Neural progenitor cell (in vitro differentiated cells): Measurements from ENCODE around the gene SYDE2. TPM values are rescaled to one million over a fixed set of nuclear protein-coding genes. Genes with fewer than 3 reads are reported as not detected.
"Not testable (repeated sequence)": the region's sequence is repeated elsewhere in the genome, so short reads cannot be mapped to it uniquely, and the experiment has no call there.

Experiments
- DNase-seq: peaks from one replicate; pipeline ENCODE4 v3.0.0-alpha.2; 2016; ENCODE audit warnings: low spot score
- H2AFZ ChIP-seq: fragments of 200-600 bp; sonication (generic); replicated peaks from 2 replicates; pipeline ENCODE4 v1.6.1; 2016; ENCODE audit warnings: antibody characterized with exemption
- H3F3A ChIP-seq: fragments of 200-600 bp; sonication (generic); 2 replicates; pipeline ENCODE4 v1.6.1; 2016; ENCODE audit warnings: antibody characterized with exemption, low read depth
- H3K27ac ChIP-seq: fragments of 200-600 bp; sonication (generic); 2 replicates; pipeline ENCODE4 v1.5.1; 2016; ENCODE audit warnings: mild to moderate bottlenecking
- H3K27me3 ChIP-seq: fragments of 200-600 bp; sonication (generic); 2 replicates; pipeline ENCODE4 v1.6.1; 2016; ENCODE audit warnings: mild to moderate bottlenecking, moderate library complexity
- H3K36me3 ChIP-seq: fragments of 200-600 bp; sonication (generic); 2 replicates; pipeline ENCODE4 v1.5.1; 2016
- H3K4me1 ChIP-seq: fragments of 200-600 bp; sonication (generic); 2 replicates; pipeline ENCODE4 v1.6.1; 2016; ENCODE audit warnings: mixed run types
- H3K4me2 ChIP-seq: fragments of 200-600 bp; sonication (generic); 2 replicates; pipeline ENCODE4 v1.6.1; 2016
- H3K4me3 ChIP-seq: fragments of 200-600 bp; sonication (generic); 2 replicates; pipeline ENCODE4 v1.5.1; 2016
- H3K79me2 ChIP-seq: fragments of 200-600 bp; sonication (generic); 2 replicates; pipeline ENCODE4 v1.6.1; 2016; ENCODE audit warnings: low read depth
- H3K9ac ChIP-seq: fragments of 200-600 bp; sonication (generic); 2 replicates; pipeline ENCODE4 v1.6.1; 2016
- H3K9me3 ChIP-seq: fragments of 200-600 bp; sonication (generic); 2 replicates; pipeline ENCODE4 v1.5.1; 2016; ENCODE audit warnings: low read depth
- H4K20me1 ChIP-seq: fragments of 200-600 bp; sonication (generic); 2 replicates; pipeline ENCODE4 v1.6.1; 2016; ENCODE audit warnings: low read depth
- H3K27ac Mint-ChIP-seq: 3 replicates; pipeline ENCODE4 v1.8.0; 2021; ENCODE audit warnings: mixed read lengths
- H3K27me3 Mint-ChIP-seq: 2 replicates; pipeline ENCODE4 v1.8.0; 2022; ENCODE audit warnings: low read depth, mild to moderate bottlenecking, inconsistent platforms, moderate library complexity, mixed read lengths; ENCODE audit not compliant: insufficient read depth
- H3K36me3 Mint-ChIP-seq: 3 replicates; pipeline ENCODE4 v1.8.0; 2021; ENCODE audit warnings: mixed read lengths
- H3K4me1 Mint-ChIP-seq: 3 replicates; pipeline ENCODE4 v1.8.0; 2021; ENCODE audit warnings: mixed read lengths
- H3K4me3 Mint-ChIP-seq: 3 replicates; pipeline ENCODE4 v1.8.0; 2021; ENCODE audit warnings: mild to moderate bottlenecking, moderate library complexity, mixed read lengths
- H3K9me3 Mint-ChIP-seq: 3 replicates; pipeline ENCODE4 v1.8.0; 2020; ENCODE audit warnings: mixed read lengths
- EZH2 ChIP-seq: fragments of 200-600 bp; sonication (generic); IDR thresholded peaks from 2 replicates; pipeline ENCODE4 v1.6.1; 2017; ENCODE audit warnings: antibody characterized with exemption, mild to moderate bottlenecking, moderate library complexity
- EZH2phosphoT487 ChIP-seq: fragments of 200-600 bp; sonication (generic); IDR thresholded peaks from 2 replicates; pipeline ENCODE4 v1.6.1; 2017; ENCODE audit warnings: antibody characterized with exemption
- total RNA-seq: library from RNA; depleted of rRNA; stranded (reverse); fragments of >200 nt; gene quantifications from 2 replicates; pipeline ENCODE4 v1.2.3, GENCODE V29; 2015; ENCODE audit warnings: low replicate concordance
- TF ChIP-seq, protein P1 (sequence below): fragments of 200-600 bp; sonication (generic); IDR thresholded peaks from 2 replicates; pipeline ENCODE4 v1.5.1; 2017; ENCODE audit warnings: antibody characterized with exemption, mild to moderate bottlenecking

SYDE2 gene
- total RNA-seq, 1 donor from 2014 or later, result 12.0 TPM

DNA sequence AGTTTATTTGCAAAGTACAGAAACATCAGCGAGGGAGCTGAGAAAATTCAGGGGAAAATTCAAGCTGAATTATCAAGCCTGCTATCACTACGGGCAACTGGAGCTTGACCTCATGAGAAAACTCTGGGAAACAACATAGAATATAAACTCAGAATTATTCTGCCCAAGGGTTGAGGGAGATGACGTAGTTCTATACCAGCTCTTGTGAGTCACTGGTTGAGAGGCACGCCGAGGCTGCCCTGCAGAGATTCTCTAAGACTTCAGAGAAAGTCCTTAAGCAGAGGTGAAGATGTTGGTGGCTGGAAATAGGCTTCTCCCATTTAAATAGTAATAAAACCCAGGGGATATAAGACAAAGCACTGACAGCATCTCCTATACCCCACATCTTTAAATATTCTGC is 12.3 kb downstream of the SYDE2 start:
- no peak overlapping the region for H2AFZ ChIP-seq
- H3K4me2 ChIP-seq, result no peak overlapping the region
- Mint-ChIP-seq H3K36me3 (peaks cover 12% of the 10 kb centered on the region), H3K27ac (no peak overlapping the region), H3K4me3 (no peak overlapping the region), H3K4me1 (no peaks in the 10 kb centered on the region), H3K9me3 (peaks cover 5% of the 10 kb centered on the region), H3K27me3 (no peaks in the 10 kb centered on the region)
- no peak overlapping the region for H3K9ac ChIP-seq
- H3K79me2 ChIP-seq, result peaks cover 31% of the 10 kb centered on the region
- H3K36me3 ChIP-seq, result no peaks in the 10 kb centered on the region
- H3K9me3 ChIP-seq, result no peaks in the 10 kb centered on the region
- TF ChIP-seq EZH2 (no peak), EZH2phosphoT487 (no peak)
- TF ChIP-seq, protein P1, sequence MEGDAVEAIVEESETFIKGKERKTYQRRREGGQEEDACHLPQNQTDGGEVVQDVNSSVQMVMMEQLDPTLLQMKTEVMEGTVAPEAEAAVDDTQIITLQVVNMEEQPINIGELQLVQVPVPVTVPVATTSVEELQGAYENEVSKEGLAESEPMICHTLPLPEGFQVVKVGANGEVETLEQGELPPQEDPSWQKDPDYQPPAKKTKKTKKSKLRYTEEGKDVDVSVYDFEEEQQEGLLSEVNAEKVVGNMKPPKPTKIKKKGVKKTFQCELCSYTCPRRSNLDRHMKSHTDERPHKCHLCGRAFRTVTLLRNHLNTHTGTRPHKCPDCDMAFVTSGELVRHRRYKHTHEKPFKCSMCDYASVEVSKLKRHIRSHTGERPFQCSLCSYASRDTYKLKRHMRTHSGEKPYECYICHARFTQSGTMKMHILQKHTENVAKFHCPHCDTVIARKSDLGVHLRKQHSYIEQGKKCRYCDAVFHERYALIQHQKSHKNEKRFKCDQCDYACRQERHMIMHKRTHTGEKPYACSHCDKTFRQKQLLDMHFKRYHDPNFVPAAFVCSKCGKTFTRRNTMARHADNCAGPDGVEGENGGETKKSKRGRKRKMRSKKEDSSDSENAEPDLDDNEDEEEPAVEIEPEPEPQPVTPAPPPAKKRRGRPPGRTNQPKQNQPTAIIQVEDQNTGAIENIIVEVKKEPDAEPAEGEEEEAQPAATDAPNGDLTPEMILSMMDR, result no peak
- no peaks in the 10 kb centered on the region for H3K27me3 ChIP-seq
- no peaks in the 10 kb centered on the region for H3K4me1 ChIP-seq
- no peak overlapping the region for H3K4me3 ChIP-seq
- H3F3A ChIP-seq, result no peaks in the 10 kb centered on the region
- H3K27ac ChIP-seq, result no peak overlapping the region
- H4K20me1 ChIP-seq, result no peaks in the 10 kb centered on the region
- no peak for DNase-seq

DNA sequence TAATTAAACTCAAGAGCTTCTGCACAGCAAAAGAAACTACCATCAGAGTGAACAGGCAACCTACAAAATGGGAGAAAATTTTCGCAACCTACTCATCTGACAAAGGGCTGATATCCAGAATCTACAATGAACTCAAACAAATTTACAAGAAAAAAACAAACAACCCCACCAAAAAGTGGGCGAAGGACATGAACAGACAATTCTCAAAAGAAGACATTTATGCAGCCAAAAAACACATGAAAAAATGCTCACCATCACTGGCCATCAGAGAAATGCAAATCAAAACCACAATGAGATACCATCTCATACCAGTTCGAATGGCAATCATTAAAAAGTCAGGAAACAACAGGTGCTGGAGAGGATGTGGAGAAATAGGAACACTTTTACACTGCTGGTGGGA is 13.8 kb downstream of the SYDE2 start:
- not testable (repeated sequence) for H3F3A ChIP-seq, DNase-seq, H3K4me3 Mint-ChIP-seq

DNA sequence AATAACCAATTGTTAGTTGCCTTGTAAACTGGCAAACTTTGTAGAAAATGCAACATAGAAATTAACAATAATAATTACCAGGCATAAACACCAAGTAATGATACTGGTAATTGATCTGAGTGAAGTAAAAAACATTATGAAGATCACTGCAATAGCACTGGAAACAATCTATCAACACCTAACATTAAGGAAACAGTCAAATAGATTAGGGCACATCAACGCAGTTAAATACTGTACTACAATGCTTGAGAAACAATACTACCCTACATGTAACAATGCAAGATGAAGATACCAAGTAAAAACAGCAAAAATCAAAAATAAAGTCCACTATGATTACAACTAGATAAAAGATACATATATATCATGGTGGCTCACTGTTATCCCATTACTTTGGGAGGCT is 16.6 kb downstream of the SYDE2 start:
- peaks cover 15% of the 10 kb centered on the region for H3K79me2 ChIP-seq
- peaks cover 13% of the 10 kb centered on the region for H3K36me3 Mint-ChIP-seq
- H3K4me3 Mint-ChIP-seq, result no peak overlapping the region
- no peak for TF ChIP-seq EZH2
- TF ChIP-seq EZH2phosphoT487, result no peak
- TF ChIP-seq, protein P1, result no peak
- DNase-seq, result no peak
- no peaks in the 10 kb centered on the region for H3K9me3 ChIP-seq
- no peaks in the 10 kb centered on the region for H4K20me1 ChIP-seq
- H3F3A ChIP-seq, result no peaks in the 10 kb centered on the region
- no peak overlapping the region for H2AFZ ChIP-seq
- H3K9ac ChIP-seq, result no peak overlapping the region
- H3K27ac Mint-ChIP-seq, result no peak overlapping the region
- no peak overlapping the region for H3K27ac ChIP-seq
- no peaks in the 10 kb centered on the region for H3K27me3 Mint-ChIP-seq
- peaks cover 5% of the 10 kb centered on the region for H3K9me3 Mint-ChIP-seq
- H3K4me1 ChIP-seq, result no peaks in the 10 kb centered on the region
- H3K36me3 ChIP-seq, result no peaks in the 10 kb centered on the region
- no peak overlapping the region for H3K4me2 ChIP-seq
- no peaks in the 10 kb centered on the region for H3K4me1 Mint-ChIP-seq
- H3K27me3 ChIP-seq, result no peaks in the 10 kb centered on the region
- H3K4me3 ChIP-seq, result no peak overlapping the region

More for the DNA sequence above, 13.8 kb downstream of the SYDE2 start:
- not testable (repeated sequence) for H3K27ac ChIP-seq, H3K9me3 Mint-ChIP-seq, H3K9ac ChIP-seq, H4K20me1 ChIP-seq, H2AFZ ChIP-seq, H3K27ac Mint-ChIP-seq, H3K27me3 ChIP-seq, H3K36me3 ChIP-seq, H3K4me3 ChIP-seq, H3K27me3 Mint-ChIP-seq, H3K4me2 ChIP-seq, H3K4me1 Mint-ChIP-seq, H3K4me1 ChIP-seq, H3K9me3 ChIP-seq
- H3K36me3 Mint-ChIP-seq, result peaks cover 12% of the 10 kb centered on the region
- H3K79me2 ChIP-seq, result peaks cover 17% of the 10 kb centered on the region

DNA sequence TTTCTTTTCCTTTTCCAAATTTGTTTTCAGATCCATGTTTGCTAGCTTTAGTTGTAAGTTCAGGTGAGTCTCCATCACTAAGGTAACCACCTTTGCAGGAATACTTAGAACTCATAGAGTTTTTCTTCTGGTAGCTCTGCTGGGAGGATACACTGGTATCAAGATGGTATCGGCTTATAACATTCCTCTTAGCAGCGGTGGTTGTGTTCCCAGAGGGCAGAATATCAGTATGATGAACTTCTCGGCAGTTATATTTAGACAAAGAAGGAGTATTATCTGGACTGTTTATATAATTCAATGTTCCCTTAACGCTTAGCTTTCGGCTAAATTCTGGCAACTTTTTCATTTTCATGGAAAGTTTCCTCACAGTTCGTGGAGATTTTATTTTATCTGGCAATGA is 18.1 kb downstream of the SYDE2 start:
- Histone ChIP-seq H3K36me3 (no peaks in the 10 kb centered on the region), H3K4me2 (no peak overlapping the region), H3K9me3 (no peaks in the 10 kb centered on the region), H2AFZ (no peak overlapping the region), H3K4me1 (no peaks in the 10 kb centered on the region), H3K27ac (no peak overlapping the region), H3K9ac (no peak overlapping the region), H3K27me3 (no peaks in the 10 kb centered on the region), H3K79me2 (peaks cover 8% of the 10 kb centered on the region), H4K20me1 (no peaks in the 10 kb centered on the region), H3K4me3 (no peak overlapping the region), H3F3A (no peaks in the 10 kb centered on the region)
- Mint-ChIP-seq H3K9me3 (no peaks in the 10 kb centered on the region), H3K4me3 (no peak overlapping the region), H3K36me3 (peaks cover 6% of the 10 kb centered on the region), H3K27me3 (no peaks in the 10 kb centered on the region), H3K4me1 (no peaks in the 10 kb centered on the region), H3K27ac (no peak overlapping the region)
- no peak for TF ChIP-seq EZH2phosphoT487
- TF ChIP-seq EZH2, result no peak
- TF ChIP-seq, protein P1, result no peak
- no peak for DNase-seq
